ENCODE measurements around the gene INPP5J. TPM values are rescaled to one million over a fixed set of nuclear protein-coding genes. Genes with fewer than 3 reads are reported as not detected.

Gene INPP5J
- total and polyA plus RNA-seq, 8 donors: 2.1 to 4.1 (median 2.9) TPM

DNA sequence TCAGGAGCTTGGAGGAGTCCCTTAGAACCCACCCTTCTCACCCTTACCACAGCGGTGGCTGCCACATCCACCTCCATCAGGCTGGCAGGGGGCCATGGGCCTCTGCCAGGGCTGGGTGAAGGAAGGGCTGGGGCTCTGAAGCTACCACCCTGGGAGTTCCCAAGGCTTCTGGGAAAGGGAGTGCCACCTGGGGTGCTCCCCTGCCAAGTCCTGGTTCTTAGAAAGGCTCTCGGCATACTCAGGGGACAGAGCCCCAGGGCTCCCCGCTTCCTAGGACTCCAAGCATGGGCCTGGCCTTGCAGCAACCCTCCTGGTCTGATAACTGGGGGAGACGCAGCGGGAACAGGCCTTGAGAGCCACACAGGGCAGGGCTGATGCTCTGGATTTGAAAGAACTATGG is 18.0 kb downstream of the INPP5J start:
- DNase-seq (no peak), ATAC-seq (peak; percentile 59)
- H3K9me3 ChIP-seq: no peaks in the 10 kb centered on the region
- intact Hi-C loops (cut with DNase I): no loop called here
- H3K27ac ChIP-seq: peak overlapping the region in 1 of 2 donors; percentile 18
- no peak overlapping the region for H3K4me3 ChIP-seq
- no peaks in the 10 kb centered on the region for H3K36me3 ChIP-seq
- TF ChIP-seq, protein P1, sequence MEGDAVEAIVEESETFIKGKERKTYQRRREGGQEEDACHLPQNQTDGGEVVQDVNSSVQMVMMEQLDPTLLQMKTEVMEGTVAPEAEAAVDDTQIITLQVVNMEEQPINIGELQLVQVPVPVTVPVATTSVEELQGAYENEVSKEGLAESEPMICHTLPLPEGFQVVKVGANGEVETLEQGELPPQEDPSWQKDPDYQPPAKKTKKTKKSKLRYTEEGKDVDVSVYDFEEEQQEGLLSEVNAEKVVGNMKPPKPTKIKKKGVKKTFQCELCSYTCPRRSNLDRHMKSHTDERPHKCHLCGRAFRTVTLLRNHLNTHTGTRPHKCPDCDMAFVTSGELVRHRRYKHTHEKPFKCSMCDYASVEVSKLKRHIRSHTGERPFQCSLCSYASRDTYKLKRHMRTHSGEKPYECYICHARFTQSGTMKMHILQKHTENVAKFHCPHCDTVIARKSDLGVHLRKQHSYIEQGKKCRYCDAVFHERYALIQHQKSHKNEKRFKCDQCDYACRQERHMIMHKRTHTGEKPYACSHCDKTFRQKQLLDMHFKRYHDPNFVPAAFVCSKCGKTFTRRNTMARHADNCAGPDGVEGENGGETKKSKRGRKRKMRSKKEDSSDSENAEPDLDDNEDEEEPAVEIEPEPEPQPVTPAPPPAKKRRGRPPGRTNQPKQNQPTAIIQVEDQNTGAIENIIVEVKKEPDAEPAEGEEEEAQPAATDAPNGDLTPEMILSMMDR (IDR thresholded peaks at IDR 0.05): no peak
- H3K4me1 ChIP-seq: no peaks in the 10 kb centered on the region
- H3K27me3 ChIP-seq: peaks cover 0 to 16% of the 10 kb centered on the region in 2 donors

DNA sequence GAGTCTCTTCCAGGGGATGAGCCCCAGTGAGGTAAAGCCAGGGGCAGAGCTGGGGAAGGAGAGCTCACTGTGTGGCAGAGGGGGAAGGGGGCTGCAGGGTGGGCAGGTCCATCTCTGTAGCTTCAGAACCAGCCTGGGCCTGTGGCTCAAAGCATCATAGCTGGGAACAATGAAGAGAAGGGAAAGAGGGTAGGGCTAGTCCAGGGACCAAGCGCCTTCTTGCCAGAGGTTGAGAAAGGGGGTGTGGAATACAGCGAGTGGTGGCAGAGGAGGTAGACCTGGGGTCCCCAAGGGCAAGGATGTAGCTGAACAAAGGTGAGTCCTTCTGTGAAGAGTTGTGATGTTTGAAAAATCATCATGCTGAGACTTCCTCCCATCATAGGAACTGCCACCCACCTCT is 18.8 kb downstream of the INPP5J start:
- Histone ChIP-seq H3K36me3 (no peaks in the 10 kb centered on the region), H3K27ac (no peak overlapping the region), H3K4me1 (no peaks in the 10 kb centered on the region), H3K9me3 (no peaks in the 10 kb centered on the region), H3K27me3 (peaks cover 0 to 16% of the 10 kb centered on the region in 2 donors), H3K4me3 (no peak overlapping the region)
- ATAC-seq (no peak), DNase-seq (no peak)
- TF ChIP-seq, protein P1 (IDR thresholded peaks at IDR 0.05): no peak
- intact Hi-C loops (cut with DNase I): no loop called here

DNA sequence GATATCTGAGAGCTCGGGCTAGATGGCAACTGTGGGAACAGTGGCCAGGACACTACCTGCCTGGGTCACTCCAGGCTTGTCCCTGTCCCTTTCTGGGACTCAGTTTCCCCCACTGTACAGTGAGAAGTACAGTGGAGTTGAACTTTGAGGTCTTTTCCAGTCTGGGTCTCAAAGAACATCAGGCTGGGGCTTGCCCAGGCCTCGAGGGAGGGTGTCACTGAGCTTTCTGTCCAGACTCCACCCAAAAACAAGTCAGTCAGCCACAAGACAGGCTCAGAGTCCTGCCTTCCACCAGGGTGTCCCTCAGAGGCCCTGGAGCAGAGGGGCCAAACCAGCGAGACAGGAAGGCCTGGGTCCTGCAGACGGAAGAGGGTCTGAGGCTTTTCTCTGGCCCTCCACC is 19.5 kb downstream of the INPP5J start:
- H3K4me1 ChIP-seq: no peaks in the 10 kb centered on the region
- TF ChIP-seq, protein P1 (IDR thresholded peaks at IDR 0.05): no peak
- H3K9me3 ChIP-seq: peaks cover 0 to 3% of the 10 kb centered on the region in 2 donors
- H3K27me3 ChIP-seq: peaks cover 0 to 16% of the 10 kb centered on the region in 2 donors
- DNase-seq (no peak), ATAC-seq (no peak)
- intact Hi-C loops (cut with DNase I): no loop called here
- no peak overlapping the region for H3K27ac ChIP-seq
- H3K4me3 ChIP-seq: no peak overlapping the region
- H3K36me3 ChIP-seq: no peaks in the 10 kb centered on the region

DNA sequence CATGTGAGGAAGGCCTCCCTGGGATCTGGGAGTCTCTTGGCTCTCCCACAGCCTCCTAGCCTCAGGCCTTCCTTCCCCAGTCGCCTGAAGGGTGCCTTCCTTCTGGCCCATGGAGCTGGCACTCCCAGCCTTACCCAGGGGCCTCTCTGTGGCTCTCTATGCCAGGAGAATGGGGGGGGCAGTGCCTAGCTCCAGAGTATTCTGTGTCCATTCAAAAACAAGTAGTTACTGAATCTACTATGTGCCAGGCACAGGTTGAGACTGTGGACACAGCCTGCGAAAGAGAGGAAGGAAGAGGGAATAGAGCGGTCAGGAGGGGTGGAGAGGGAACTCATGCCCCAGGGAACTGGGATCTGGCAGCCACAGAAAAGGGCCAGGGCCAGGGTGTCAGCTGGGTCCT is 20.3 kb downstream of the INPP5J start:
- no peak for DNase-seq
- TF ChIP-seq, protein P1 (IDR thresholded peaks at IDR 0.05): no peak
- no peak for ATAC-seq
- Histone ChIP-seq H3K36me3 (no peaks in the 10 kb centered on the region), H3K27me3 (peaks cover 0 to 16% of the 10 kb centered on the region in 2 donors), H3K9me3 (peaks cover 0 to 7% of the 10 kb centered on the region in 2 donors), H3K4me3 (no peak overlapping the region), H3K27ac (no peak overlapping the region), H3K4me1 (no peaks in the 10 kb centered on the region)
- intact Hi-C loops (cut with DNase I): no loop called here

DNA sequence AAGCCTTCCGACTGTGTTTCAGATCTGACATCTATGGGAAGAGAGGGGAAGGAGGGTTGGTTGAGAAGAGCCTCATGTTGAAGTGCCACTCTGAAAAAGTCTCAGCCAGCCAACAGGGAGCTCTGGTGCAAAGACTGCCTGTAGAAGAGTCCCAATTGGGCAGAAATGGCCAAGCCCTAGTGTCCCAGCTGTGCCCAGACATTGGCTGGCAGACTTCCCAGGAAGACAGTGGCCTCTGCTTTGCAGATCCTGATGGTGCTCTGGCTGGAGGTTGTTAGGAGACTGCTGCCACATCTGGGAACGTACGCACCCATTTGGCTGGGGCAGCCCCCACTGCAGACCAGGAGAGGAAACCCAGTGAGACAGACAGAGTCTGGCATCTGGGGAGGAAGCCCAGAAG is 20.8 kb downstream of the INPP5J start:
- Histone ChIP-seq H3K4me1 (no peaks in the 10 kb centered on the region), H3K36me3 (no peaks in the 10 kb centered on the region), H3K9me3 (peaks cover 0 to 7% of the 10 kb centered on the region in 2 donors), H3K27me3 (peaks cover 0 to 16% of the 10 kb centered on the region in 2 donors), H3K27ac (no peak overlapping the region), H3K4me3 (no peak overlapping the region)
- no peak for ATAC-seq
- intact Hi-C loops (cut with DNase I): no loop called here
- DNase-seq: no peak
- TF ChIP-seq, protein P1 (IDR thresholded peaks at IDR 0.05): no peak

Measured in left lung (tissue), 10 donors.